SK-N-SH (cell line): ENCODE data around the gene ARGLU1. TPM values are rescaled to one million over a fixed set of nuclear protein-coding genes. Genes with fewer than 3 reads are reported as not detected.

ENCODE experiments used
- CTCF ChIA-PET: fragments of 300-600, 350-600 bp; formaldehyde crosslinking; extraction: SDS; loops from one replicate; lab custom pipeline; 2021; lab: Yijun Ruan, JAX
- POLR2A ChIA-PET: fragments of 350-600 bp; sonication (Branson Sonifier 250); formaldehyde crosslinking; extraction: SDS; loops from one replicate; lab custom pipeline; 2020; ENCODE audit warnings: antibody characterized with exemption, inconsistent platforms; lab: Yijun Ruan, JAX
- DNase-seq: peaks from one replicate; pipeline ENCODE4 v3.0.0; 2012
- H2AFZ ChIP-seq: fragments of 200-600 bp; sonication (generic); 2 replicates; pipeline ENCODE4 v1.8.1; 2016; ENCODE audit warnings: antibody characterized with exemption, mild to moderate bottlenecking, low read depth
- H3F3A ChIP-seq: fragments of 200-600 bp; sonication (generic); replicated peaks from 2 replicates; pipeline ENCODE3; 2016; ENCODE audit warnings: antibody characterized with exemption, mild to moderate bottlenecking; ENCODE audit not compliant: insufficient read depth
- H3K27ac ChIP-seq, 2 experiments: fragments of 200-500 bp in 1 of 2; fragments of 200-600 bp in 1 of 2; sonication (Bioruptor generic) in 1 of 2; sonication (generic), shearing (Covaris generic) in 1 of 2; 2 replicates each; pipeline versions ENCODE4 v1.5.1 to v1.6.1; 2014 to 2016; ENCODE audit warnings: low read depth in 2 of 2, inconsistent platforms in 1 of 2, low read length in 1 of 2, mild to moderate bottlenecking in 1 of 2, mixed read lengths in 1 of 2
- H3K27me3 ChIP-seq: fragments of 200-600 bp; sonication (generic), shearing (Covaris generic); 2 replicates; pipeline ENCODE4 v1.6.1; 2016; ENCODE audit warnings: mixed run types; ENCODE audit not compliant: insufficient read depth
- H3K36me3 ChIP-seq, 2 experiments: fragments of 200-500 bp in 1 of 2; fragments of 200-600 bp in 1 of 2; sonication (Bioruptor generic) in 1 of 2; sonication (generic) in 1 of 2; replicated peaks in 1 of 2; 2 replicates each; pipeline versions ENCODE3 to v1.5.1; 2014 to 2016; ENCODE audit warnings: low read length in 1 of 2, mild to moderate bottlenecking in 1 of 2; ENCODE audit not compliant: insufficient read depth in 2 of 2, control insufficient read depth in 1 of 2
- H3K4me1 ChIP-seq, 2 experiments: fragments of 200-500 bp in 1 of 2; fragments of 200-600 bp in 1 of 2; sonication (Bioruptor generic) in 1 of 2; sonication (generic), shearing (Covaris generic) in 1 of 2; 2 replicates each; pipeline versions ENCODE4 v1.5.1 to v1.6.1; 2014 to 2016; ENCODE audit warnings: low read depth in 1 of 2, low read length in 1 of 2, mixed run types in 1 of 2; ENCODE audit not compliant: insufficient read depth in 2 of 2, control insufficient read depth in 1 of 2
- H3K4me2 ChIP-seq: fragments of 200-600 bp; sonication (generic), shearing (Covaris generic); 2 replicates; pipeline ENCODE4 v1.6.1; 2017; ENCODE audit warnings: mixed run types
- H3K4me3 ChIP-seq, 2 experiments: fragments of 200-500 bp in 1 of 2; fragments of 200-600 bp in 1 of 2; sonication (Bioruptor generic) in 1 of 2; sonication (generic), shearing (Covaris generic) in 1 of 2; 2 replicates each; pipeline versions ENCODE4 v1.5.1 to v1.8.1; 2014 to 2016; ENCODE audit warnings: low read depth in 2 of 2, inconsistent platforms in 1 of 2, low read length in 1 of 2, mild to moderate bottlenecking in 1 of 2, mixed read lengths in 1 of 2, moderate library complexity in 1 of 2
- H3K79me2 ChIP-seq: fragments of 200-600 bp; sonication (generic); 2 replicates; pipeline ENCODE4 v1.8.1; 2017; ENCODE audit warnings: mild to moderate bottlenecking; ENCODE audit not compliant: insufficient read depth
- H3K9ac ChIP-seq: fragments of 200-600 bp; sonication (generic); 2 replicates; pipeline ENCODE4 v1.6.1; 2017; ENCODE audit warnings: mixed run types
- H3K9me2 ChIP-seq: fragments of 200-600 bp; sonication (generic); 2 replicates; pipeline ENCODE4 v1.6.1; 2017; ENCODE audit warnings: mixed run types
- H3K9me3 ChIP-seq: fragments of 200-600 bp; sonication (generic); 2 replicates; pipeline ENCODE4 v1.6.1; 2017; ENCODE audit warnings: mixed run types, mild to moderate bottlenecking, moderate library complexity
- H4K20me1 ChIP-seq: fragments of 200-600 bp; sonication (generic); 2 replicates; pipeline ENCODE4 v1.6.1; 2017; ENCODE audit warnings: mild to moderate bottlenecking, mixed run types; ENCODE audit not compliant: insufficient read depth
- CHD2 ChIP-seq: fragments of 150-350 bp; IDR thresholded peaks from 2 replicates; pipeline ENCODE4 v1.6.1; 2018; ENCODE audit warnings: low read length; ENCODE audit not compliant: partially characterized antibody
- EP300 ChIP-seq, 2 experiments: IDR thresholded peaks; 2 replicates each; pipeline versions ENCODE4 v1.4.0 to v1.6.1; 2012; ENCODE audit warnings: borderline replicate concordance in 1 of 2, low read depth in 1 of 2, low read length in 1 of 2
- FOXJ3 ChIP-seq: sonication (generic); formaldehyde crosslinking; IDR thresholded peaks from 2 replicates; pipeline ENCODE4 v1.5.1; 2020; ENCODE audit warnings: mild to moderate bottlenecking, missing genetic modification reagents
- GABPA ChIP-seq: IDR thresholded peaks from 2 replicates; pipeline ENCODE4 v1.4.0; 2012; ENCODE audit warnings: low read depth, mild to moderate bottlenecking
- GATA2 ChIP-seq: sonication (generic); formaldehyde crosslinking; IDR thresholded peaks from 2 replicates; pipeline ENCODE4 v1.5.0; 2020; ENCODE audit warnings: mild to moderate bottlenecking, missing genetic modification reagents
- JUND ChIP-seq: IDR thresholded peaks from 2 replicates; pipeline ENCODE4 v1.4.0; 2012
- MXI1 ChIP-seq: IDR thresholded peaks from 2 replicates; pipeline ENCODE4 v1.6.1; 2012; ENCODE audit warnings: mild to moderate bottlenecking, low read depth, low read length, improper control_type of control experiment
- NFIC ChIP-seq: IDR thresholded peaks from 2 replicates; pipeline ENCODE4 v1.4.0; 2012; ENCODE audit warnings: borderline replicate concordance
- NRF1 ChIP-seq: IDR thresholded peaks from 2 replicates; pipeline ENCODE4 v1.6.1; 2012; ENCODE audit warnings: low read depth, mild to moderate bottlenecking, low read length
- RAD21 ChIP-seq: IDR thresholded peaks from 2 replicates; pipeline ENCODE4 v1.6.1; 2012; ENCODE audit warnings: mild to moderate bottlenecking, low read length
- RCOR1 ChIP-seq: fragments of 150-350 bp; IDR thresholded peaks from 2 replicates; pipeline ENCODE4 v1.6.1; 2017; ENCODE audit warnings: antibody characterized with exemption, low read length
- SIN3A ChIP-seq: IDR thresholded peaks from 2 replicates; pipeline ENCODE4 v1.6.1; 2012; ENCODE audit warnings: low read depth, mild to moderate bottlenecking, low read length, moderate library complexity, borderline replicate concordance
- TCF12 ChIP-seq: IDR thresholded peaks from 2 replicates; pipeline ENCODE4 v1.4.0; 2012
- WGBS: methylation state at CpG from one replicate; pipeline ENCODE4 v1.1.6; 2017; ENCODE audit warnings: low lambda C conversion rate; 5-methylcytosine and 5-hydroxymethylcytosine counted together
- polyA plus RNA-seq, 3 experiments: library from polyadenylated mRNA; depleted of rRNA; stranded (reverse); fragments of >200 nt; gene quantifications; 2 replicates each; pipeline ENCODE4 v1.2.3, GENCODE V29; 2012
- TF ChIP-seq, protein P1 (sequence below): IDR thresholded peaks from 2 replicates; pipeline ENCODE4 v1.4.0; 2012; ENCODE audit warnings: low read depth, borderline replicate concordance
- TF ChIP-seq, protein P2 (sequence below): fragments of 150-350 bp; IDR thresholded peaks from 2 replicates; pipeline ENCODE4 v1.6.1; 2017; ENCODE audit warnings: antibody characterized with exemption, low read length, low read depth, borderline replicate concordance
- TF ChIP-seq, protein P3 (sequence below): IDR thresholded peaks from 2 replicates; pipeline ENCODE4; 2012
- TF ChIP-seq, protein P4 (sequence below): IDR thresholded peaks from 2 replicates; pipeline ENCODE4 v1.4.0; 2012; ENCODE audit warnings: low read depth, borderline replicate concordance
- TF ChIP-seq, protein P5 (sequence below): IDR thresholded peaks from 2 replicates; pipeline ENCODE4 v1.4.0; 2012; ENCODE audit warnings: low read depth

Gene ARGLU1
- polyA plus RNA-seq, 1 of the 3 experiments (the other 2 are of a cell fraction), result 101 TPM

DNA sequence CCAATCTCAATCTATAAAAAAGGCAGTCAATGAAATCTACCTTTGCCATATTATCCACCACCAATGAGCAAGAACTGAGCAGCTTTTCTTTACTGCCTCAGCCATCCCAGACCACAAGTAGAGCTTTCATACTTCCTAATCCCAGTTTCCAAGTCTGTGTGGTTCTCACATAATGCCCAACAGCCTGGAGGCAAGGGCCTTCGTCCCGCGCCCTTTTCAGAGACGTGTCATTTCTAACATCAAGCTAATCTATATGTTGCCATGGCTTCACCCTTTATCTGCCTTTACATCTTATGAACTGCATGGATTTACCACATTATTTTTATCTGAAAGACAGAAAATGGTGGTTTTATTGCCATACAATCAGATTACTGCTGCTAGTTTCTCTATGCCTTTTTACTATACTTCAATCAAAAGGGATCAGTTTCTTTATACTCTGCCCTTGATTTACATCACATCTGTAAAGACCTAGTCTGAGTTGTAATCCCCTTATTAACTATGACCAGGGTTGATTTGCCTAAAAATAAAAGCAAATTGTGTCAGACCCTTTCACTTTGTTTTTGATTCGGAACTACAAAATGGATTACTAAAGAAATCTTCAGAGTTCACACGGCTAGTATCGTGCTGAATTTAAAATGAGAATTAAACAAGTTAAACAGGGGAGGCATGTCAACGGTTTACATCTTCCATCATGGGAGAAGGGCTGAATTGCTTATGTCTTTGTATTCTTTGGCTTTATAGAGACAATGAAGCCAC lies 38.3 kb downstream of the ARGLU1 start:
- no peaks in the 10 kb centered on the region for H3K9me3 ChIP-seq
- CTCF ChIA-PET, result no interaction called here
- peaks cover 2% of the 10 kb centered on the region for H3F3A ChIP-seq
- peak; percentile 13 for DNase-seq
- H3K9me2 ChIP-seq, result no peaks in the 10 kb centered on the region
- POLR2A ChIA-PET, result no interaction called here
- peak; percentile 88 for TF ChIP-seq GATA2 (CRISPR knock-in tag)
- peak in 1 of 2 experiments; percentile 8; a peak in 1 of 4 replicates for TF ChIP-seq EP300 (IDR thresholded peaks at IDR 0.05; ENCODE audit: borderline replicate concordance in 1 of 2, low read depth in 1 of 2, low read length in 1 of 2)
- TF ChIP-seq NRF1, result no peak
- no peak for TF ChIP-seq GABPA
- TF ChIP-seq MXI1, result peak; percentile 38; the same call in 1 of the 2 replicates
- no peak for TF ChIP-seq FOXJ3 (CRISPR knock-in tag)
- TF ChIP-seq RCOR1, result peak; percentile 30; the same call in 1 of the 2 replicates
- TF ChIP-seq, protein P1, sequence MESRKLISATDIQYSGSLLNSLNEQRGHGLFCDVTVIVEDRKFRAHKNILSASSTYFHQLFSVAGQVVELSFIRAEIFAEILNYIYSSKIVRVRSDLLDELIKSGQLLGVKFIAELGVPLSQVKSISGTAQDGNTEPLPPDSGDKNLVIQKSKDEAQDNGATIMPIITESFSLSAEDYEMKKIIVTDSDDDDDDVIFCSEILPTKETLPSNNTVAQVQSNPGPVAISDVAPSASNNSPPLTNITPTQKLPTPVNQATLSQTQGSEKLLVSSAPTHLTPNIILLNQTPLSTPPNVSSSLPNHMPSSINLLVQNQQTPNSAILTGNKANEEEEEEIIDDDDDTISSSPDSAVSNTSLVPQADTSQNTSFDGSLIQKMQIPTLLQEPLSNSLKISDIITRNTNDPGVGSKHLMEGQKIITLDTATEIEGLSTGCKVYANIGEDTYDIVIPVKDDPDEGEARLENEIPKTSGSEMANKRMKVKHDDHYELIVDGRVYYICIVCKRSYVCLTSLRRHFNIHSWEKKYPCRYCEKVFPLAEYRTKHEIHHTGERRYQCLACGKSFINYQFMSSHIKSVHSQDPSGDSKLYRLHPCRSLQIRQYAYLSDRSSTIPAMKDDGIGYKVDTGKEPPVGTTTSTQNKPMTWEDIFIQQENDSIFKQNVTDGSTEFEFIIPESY, result no peak
- TF ChIP-seq, all 33 proteins: peak for 4
- peaks cover 26% of the 10 kb centered on the region; the same call in 1 of the 2 replicates for H3K79me2 ChIP-seq
- H3K36me3 ChIP-seq, result no peaks in the 10 kb centered on the region
- H3K4me1 ChIP-seq, result peaks cover 0 to 43% of the 10 kb centered on the region in 2 experiments; a peak in 2 of 4 replicates
- no peak overlapping the region for H2AFZ ChIP-seq
- H3K27ac ChIP-seq, result no peak overlapping the region; a peak in 1 of 4 replicates
- no peak overlapping the region for H3K9ac ChIP-seq
- 85% methylated on average over 8 of the region's 8 CpGs for WGBS
- H3K4me2 ChIP-seq, result no peak overlapping the region
- no peaks in the 10 kb centered on the region for H3K27me3 ChIP-seq
- no peak overlapping the region for H3K4me3 ChIP-seq
- H4K20me1 ChIP-seq, result no peaks in the 10 kb centered on the region

DNA sequence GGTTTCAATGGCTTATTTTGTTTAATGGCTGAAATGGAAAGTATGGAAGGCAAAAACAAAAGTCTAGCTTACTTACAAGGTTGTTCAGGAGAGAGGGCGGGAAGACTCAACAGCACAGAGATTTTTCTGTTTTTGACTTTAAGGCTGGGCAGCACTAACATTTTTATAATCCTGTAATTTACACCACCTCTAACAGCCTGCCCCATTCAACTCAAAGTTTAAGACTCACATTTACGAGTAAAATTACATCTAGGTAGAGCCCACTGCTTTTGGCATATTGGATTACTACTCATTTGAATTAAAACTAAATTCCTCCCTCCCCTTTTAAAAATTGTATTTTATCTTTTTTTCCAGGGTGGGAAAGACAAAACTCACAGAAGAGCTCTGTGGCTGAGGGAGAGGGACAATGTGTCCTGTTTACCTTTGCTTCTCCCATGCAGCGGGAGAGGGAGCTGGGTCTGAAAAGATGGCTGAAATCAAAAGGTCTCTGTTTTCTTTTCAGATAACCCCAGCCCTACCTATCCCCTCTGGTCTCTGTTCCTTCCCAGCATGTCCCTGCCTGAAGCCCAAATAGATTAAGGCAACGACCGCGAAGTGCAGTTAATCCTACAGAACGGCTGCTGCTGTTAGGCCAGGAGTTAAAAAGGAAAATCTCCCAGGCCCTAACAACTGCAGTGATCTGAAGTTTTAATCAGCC lies 39.1 kb downstream of the ARGLU1 start:
- 98% methylated on average over 7 of the region's 7 CpGs for WGBS
- H3K9me2 ChIP-seq, result no peaks in the 10 kb centered on the region
- TF ChIP-seq GATA2 (CRISPR knock-in tag) (no peak), JUND (no peak), NFIC (no peak), CHD2 (no peak), SIN3A (no peak), TCF12 (no peak), RAD21 (no peak)
- TF ChIP-seq, protein P1, result no peak
- TF ChIP-seq, protein P2, sequence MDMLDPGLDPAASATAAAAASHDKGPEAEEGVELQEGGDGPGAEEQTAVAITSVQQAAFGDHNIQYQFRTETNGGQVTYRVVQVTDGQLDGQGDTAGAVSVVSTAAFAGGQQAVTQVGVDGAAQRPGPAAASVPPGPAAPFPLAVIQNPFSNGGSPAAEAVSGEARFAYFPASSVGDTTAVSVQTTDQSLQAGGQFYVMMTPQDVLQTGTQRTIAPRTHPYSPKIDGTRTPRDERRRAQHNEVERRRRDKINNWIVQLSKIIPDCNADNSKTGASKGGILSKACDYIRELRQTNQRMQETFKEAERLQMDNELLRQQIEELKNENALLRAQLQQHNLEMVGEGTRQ, result no peak
- TF ChIP-seq, protein P3, sequence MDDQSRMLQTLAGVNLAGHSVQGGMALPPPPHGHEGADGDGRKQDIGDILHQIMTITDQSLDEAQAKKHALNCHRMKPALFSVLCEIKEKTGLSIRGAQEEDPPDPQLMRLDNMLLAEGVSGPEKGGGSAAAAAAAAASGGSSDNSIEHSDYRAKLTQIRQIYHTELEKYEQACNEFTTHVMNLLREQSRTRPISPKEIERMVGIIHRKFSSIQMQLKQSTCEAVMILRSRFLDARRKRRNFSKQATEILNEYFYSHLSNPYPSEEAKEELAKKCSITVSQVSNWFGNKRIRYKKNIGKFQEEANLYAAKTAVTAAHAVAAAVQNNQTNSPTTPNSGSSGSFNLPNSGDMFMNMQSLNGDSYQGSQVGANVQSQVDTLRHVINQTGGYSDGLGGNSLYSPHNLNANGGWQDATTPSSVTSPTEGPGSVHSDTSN, result no peak
- TF ChIP-seq, protein P4, sequence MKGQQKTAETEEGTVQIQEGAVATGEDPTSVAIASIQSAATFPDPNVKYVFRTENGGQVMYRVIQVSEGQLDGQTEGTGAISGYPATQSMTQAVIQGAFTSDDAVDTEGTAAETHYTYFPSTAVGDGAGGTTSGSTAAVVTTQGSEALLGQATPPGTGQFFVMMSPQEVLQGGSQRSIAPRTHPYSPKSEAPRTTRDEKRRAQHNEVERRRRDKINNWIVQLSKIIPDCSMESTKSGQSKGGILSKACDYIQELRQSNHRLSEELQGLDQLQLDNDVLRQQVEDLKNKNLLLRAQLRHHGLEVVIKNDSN, result no peak
- TF ChIP-seq, protein P5, sequence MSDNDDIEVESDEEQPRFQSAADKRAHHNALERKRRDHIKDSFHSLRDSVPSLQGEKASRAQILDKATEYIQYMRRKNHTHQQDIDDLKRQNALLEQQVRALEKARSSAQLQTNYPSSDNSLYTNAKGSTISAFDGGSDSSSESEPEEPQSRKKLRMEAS, result no peak
- H3K36me3 ChIP-seq, result no peaks in the 10 kb centered on the region
- H3K4me3 ChIP-seq, result no peak overlapping the region
- no peak for DNase-seq
- peaks cover 2% of the 10 kb centered on the region for H3F3A ChIP-seq
- H3K9me3 ChIP-seq, result no peaks in the 10 kb centered on the region
- H4K20me1 ChIP-seq, result no peaks in the 10 kb centered on the region
- POLR2A ChIA-PET, result no interaction called here
- peaks cover 26% of the 10 kb centered on the region; the same call in 1 of the 2 replicates for H3K79me2 ChIP-seq
- H3K4me2 ChIP-seq, result no peak overlapping the region
- H3K4me1 ChIP-seq, result peaks cover 0 to 46% of the 10 kb centered on the region in 2 experiments; a peak in 2 of 4 replicates
- no peak overlapping the region for H2AFZ ChIP-seq
- no peaks in the 10 kb centered on the region for H3K27me3 ChIP-seq
- H3K27ac ChIP-seq, result no peak overlapping the region
- no peak overlapping the region for H3K9ac ChIP-seq
- CTCF ChIA-PET, result interaction anchor here (0.5 to 1.1 kb wide), 2 partner anchors 25 to 659 kb away, joined by 3 to 4 read pairs; no protein-coding TSS in a partner anchor
